ENCODE measurements around the gene AGO4.

DNA sequence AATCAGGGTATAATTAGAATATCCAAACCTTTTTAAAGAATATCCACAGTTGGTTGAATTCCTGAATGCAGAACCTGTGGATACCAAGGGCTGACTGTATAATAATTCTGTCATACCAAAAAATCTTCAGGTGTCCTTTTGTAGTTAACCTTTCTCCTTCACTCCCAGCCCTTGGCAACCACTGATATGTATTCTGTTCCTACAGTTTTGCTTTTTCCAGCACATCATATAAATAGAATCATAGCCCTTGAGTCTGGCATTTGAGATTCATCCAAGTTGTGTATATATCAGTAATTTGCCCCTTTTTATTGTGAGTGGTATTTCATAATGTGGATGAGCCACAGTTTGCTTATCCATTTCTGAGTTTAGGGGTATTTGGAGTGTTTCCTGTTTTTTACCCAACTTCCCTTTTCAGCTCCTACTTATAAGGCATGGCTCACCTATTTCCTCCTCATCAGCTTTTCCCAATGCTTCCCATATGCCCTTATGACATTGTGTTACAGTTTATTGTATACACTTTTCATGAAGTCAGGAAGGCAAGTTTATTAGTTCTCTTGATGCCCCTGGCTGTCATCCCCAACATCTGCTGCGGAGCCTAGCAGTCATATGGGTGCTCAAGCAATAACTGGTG is 40.2 kb downstream of the AGO4 start:
- TF ChIP-seq, protein P1, sequence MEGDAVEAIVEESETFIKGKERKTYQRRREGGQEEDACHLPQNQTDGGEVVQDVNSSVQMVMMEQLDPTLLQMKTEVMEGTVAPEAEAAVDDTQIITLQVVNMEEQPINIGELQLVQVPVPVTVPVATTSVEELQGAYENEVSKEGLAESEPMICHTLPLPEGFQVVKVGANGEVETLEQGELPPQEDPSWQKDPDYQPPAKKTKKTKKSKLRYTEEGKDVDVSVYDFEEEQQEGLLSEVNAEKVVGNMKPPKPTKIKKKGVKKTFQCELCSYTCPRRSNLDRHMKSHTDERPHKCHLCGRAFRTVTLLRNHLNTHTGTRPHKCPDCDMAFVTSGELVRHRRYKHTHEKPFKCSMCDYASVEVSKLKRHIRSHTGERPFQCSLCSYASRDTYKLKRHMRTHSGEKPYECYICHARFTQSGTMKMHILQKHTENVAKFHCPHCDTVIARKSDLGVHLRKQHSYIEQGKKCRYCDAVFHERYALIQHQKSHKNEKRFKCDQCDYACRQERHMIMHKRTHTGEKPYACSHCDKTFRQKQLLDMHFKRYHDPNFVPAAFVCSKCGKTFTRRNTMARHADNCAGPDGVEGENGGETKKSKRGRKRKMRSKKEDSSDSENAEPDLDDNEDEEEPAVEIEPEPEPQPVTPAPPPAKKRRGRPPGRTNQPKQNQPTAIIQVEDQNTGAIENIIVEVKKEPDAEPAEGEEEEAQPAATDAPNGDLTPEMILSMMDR (IDR thresholded peaks at IDR 0.05; ENCODE audit: low read length), result no peak
- TF ChIP-seq EZH2 (optimal IDR thresholded peaks at IDR 0.05; ENCODE audit: low read depth, low read length) (no peak), EZH2phosphoT487 (IDR thresholded peaks at IDR 0.05; ENCODE audit: low read length) (no peak)
